ENCODE measurements around the gene NALF2. TPM values are rescaled to one million over a fixed set of nuclear protein-coding genes. Genes with fewer than 3 reads are reported as not detected.
A peak's percentile ranks its signal among the peaks of the same experiment; 100 is the strongest.

NALF2 gene
- total and polyA plus RNA-seq, 10 donors = 0.03 to 3.7 (median 0.12) TPM; not detected in 2

- TF ChIP-seq POLR2A (IDR thresholded peaks at IDR 0.05) = no peak
- no peak for TF ChIP-seq POLR2AphosphoS5 (IDR thresholded peaks at IDR 0.05)
- TF ChIP-seq CTCF (IDR thresholded peaks at IDR 0.05 in 8 of 11, conservative IDR thresholded peaks at IDR 0.05 in 3 of 11) = no peak
- Histone ChIP-seq H3K4me3 (no peak overlapping the region), H3K4me1 (no peaks in the 10 kb centered on the region), H3K9me3 (peaks cover 0 to 4% (median 0%) of the 10 kb centered on the region in 8 donors), H3K36me3 (no peaks in the 10 kb centered on the region), H3K27ac (no peak overlapping the region), H3K27me3 (replicated peaks in 1 of 7) (peaks cover 0 to 33% (median 0%) of the 10 kb centered on the region in 7 donors)
- intact Hi-C loops (cut with DNase I; ENCODE audit: low total_unique reads) = no loop called here
- no peak for DNase-seq
These were observed 14.5 kb upstream of the NALF2 start for GRCh38 chrX:69489625-69490024.

GRCh38 chrX:69493193-69493592, 10.9 kb upstream of the NALF2 start:
- H3K36me3 ChIP-seq = no peaks in the 10 kb centered on the region
- TF ChIP-seq POLR2AphosphoS5 (IDR thresholded peaks at IDR 0.05) (no peak), CTCF (IDR thresholded peaks at IDR 0.05 in 8 of 11, conservative IDR thresholded peaks at IDR 0.05 in 3 of 11) (peak in 8 of 11 experiments; percentile 7 to 59 (median 29))
- H3K9me3 ChIP-seq = peaks cover 0 to 4% (median 0%) of the 10 kb centered on the region in 8 donors
- H3K27me3 ChIP-seq (replicated peaks in 1 of 7) = peaks cover 0 to 50% (median 0%) of the 10 kb centered on the region in 7 donors
- intact Hi-C loops (cut with DNase I; ENCODE audit: low total_unique reads) = no loop called here
- 5 to 16% (median 7%) methylated on average over 5 of the region's 5 CpGs for WGBS, 5 donors
- H3K4me3 ChIP-seq = no peak overlapping the region
- H3K27ac ChIP-seq = no peak overlapping the region
- DNase-seq = no peak
- H3K4me1 ChIP-seq = no peaks in the 10 kb centered on the region

GRCh38 chrX:69493766-69494165, 10.4 kb upstream of the NALF2 start:
- H3K4me3 ChIP-seq = no peak overlapping the region
- H3K27me3 ChIP-seq (replicated peaks in 1 of 7) = peaks cover 0 to 54% (median 0%) of the 10 kb centered on the region in 7 donors
- WGBS, 5 donors = 62 to 95% (median 74%) methylated on average over 1 of the region's 1 CpG
- H3K27ac ChIP-seq = no peak overlapping the region
- no peaks in the 10 kb centered on the region for H3K4me1 ChIP-seq
- no peak for DNase-seq
- intact Hi-C loops (cut with DNase I; ENCODE audit: low total_unique reads) = no loop called here
- peaks cover 0 to 4% (median 0%) of the 10 kb centered on the region in 8 donors for H3K9me3 ChIP-seq
- no peaks in the 10 kb centered on the region for H3K36me3 ChIP-seq
- no peak for TF ChIP-seq POLR2AphosphoS5 (IDR thresholded peaks at IDR 0.05)

- Histone ChIP-seq H3K36me3 (no peaks in the 10 kb centered on the region), H3K9me3 (peaks cover 0 to under 1% (median 0%) of the 10 kb centered on the region in 8 donors), H3K4me1 (no peaks in the 10 kb centered on the region), H3K27me3 (replicated peaks in 1 of 7) (peaks cover 0 to 45% (median 0%) of the 10 kb centered on the region in 7 donors), H3K27ac (no peak overlapping the region), H3K4me3 (no peak overlapping the region)
- 26 to 75% (median 42%) methylated on average over 1 of the region's 1 CpG for WGBS, 5 donors
- TF ChIP-seq CTCF (IDR thresholded peaks at IDR 0.05 in 8 of 11, conservative IDR thresholded peaks at IDR 0.05 in 3 of 11) (no peak), POLR2AphosphoS5 (IDR thresholded peaks at IDR 0.05) (no peak), POLR2A (IDR thresholded peaks at IDR 0.05) (no peak)
- intact Hi-C loops (cut with DNase I; ENCODE audit: low total_unique reads) = no loop called here
- DNase-seq = no peak
These were observed 7.9 kb upstream of the NALF2 start for GRCh38 chrX:69496183-69496582.

GRCh38 chrX:69501429-69501828, 2.7 kb upstream of the NALF2 start:
- intact Hi-C loops (cut with DNase I; ENCODE audit: low total_unique reads) = no loop called here
- H3K4me3 ChIP-seq = no peak overlapping the region
- H3K27me3 ChIP-seq (replicated peaks in 1 of 7) = peaks cover 0 to 59% (median 26%) of the 10 kb centered on the region in 7 donors
- H3K9me3 ChIP-seq = no peaks in the 10 kb centered on the region
- H3K4me1 ChIP-seq = peaks cover 0 to 22% (median 3%) of the 10 kb centered on the region in 6 donors
- H3K27ac ChIP-seq = no peak overlapping the region
- DNase-seq = no peak
- WGBS, 5 donors = 37 to 65% (median 53%) methylated on average over 3 of the region's 3 CpGs
- TF ChIP-seq POLR2AphosphoS5 (IDR thresholded peaks at IDR 0.05) = no peak
- TF ChIP-seq POLR2A (IDR thresholded peaks at IDR 0.05) = no peak
- no peak for TF ChIP-seq CTCF (IDR thresholded peaks at IDR 0.05 in 8 of 11, conservative IDR thresholded peaks at IDR 0.05 in 3 of 11)
- no peaks in the 10 kb centered on the region for H3K36me3 ChIP-seq

Data from spleen (tissue), 11 donors.